HG03097 (cell line): ENCODE measurements around the gene FCN1.

Source experiments
- ATAC-seq: cut with Tn5 transposase; IDR thresholded peaks from one replicate; pipeline ENCODE4 v1.9.1; 2021; ENCODE audit not compliant: unreplicated experiment, low FRiP score

FCN1 gene

GRCh38 chr9:134880484-134881312 is 37.0 kb downstream of the FCN1 start, which contains the start of gene FCN2:
FCN2 (plus strand) TSS chr9:134880810; CDS start chr9:134880822, 12 bp downstream.
- no peak for ATAC-seq

GRCh38 chr9:134879664-134880483 is 37.8 kb downstream of the FCN1 start:
- no peak for ATAC-seq

DNA sequence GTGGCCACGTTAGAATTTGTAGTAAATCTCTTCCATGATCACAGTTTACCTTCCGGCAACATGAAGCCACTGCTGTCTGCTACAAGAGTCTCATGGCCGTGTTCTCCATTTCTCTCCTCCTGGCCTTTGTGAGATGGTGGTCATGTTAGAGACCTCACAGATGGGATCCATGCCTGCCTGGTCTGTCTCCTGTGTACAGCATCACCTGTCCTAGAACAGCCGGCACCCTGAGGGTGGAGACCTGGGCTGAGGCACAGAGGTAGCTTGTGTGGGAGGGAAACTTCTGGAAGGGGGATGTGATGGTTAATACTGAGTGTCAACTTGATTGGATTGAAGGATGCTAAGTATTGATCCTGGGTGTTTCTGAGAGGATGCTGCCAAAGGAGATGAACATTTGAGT is 40.2 kb downstream of the FCN1 start:
- no peak for ATAC-seq

GRCh38 chr9:134875371-134875770 is 42.3 kb downstream of the FCN1 start:
- ATAC-seq: no peak

GRCh38 chr9:134872482-134873231 is 45.1 kb downstream of the FCN1 start:
- ATAC-seq: no peak

DNA sequence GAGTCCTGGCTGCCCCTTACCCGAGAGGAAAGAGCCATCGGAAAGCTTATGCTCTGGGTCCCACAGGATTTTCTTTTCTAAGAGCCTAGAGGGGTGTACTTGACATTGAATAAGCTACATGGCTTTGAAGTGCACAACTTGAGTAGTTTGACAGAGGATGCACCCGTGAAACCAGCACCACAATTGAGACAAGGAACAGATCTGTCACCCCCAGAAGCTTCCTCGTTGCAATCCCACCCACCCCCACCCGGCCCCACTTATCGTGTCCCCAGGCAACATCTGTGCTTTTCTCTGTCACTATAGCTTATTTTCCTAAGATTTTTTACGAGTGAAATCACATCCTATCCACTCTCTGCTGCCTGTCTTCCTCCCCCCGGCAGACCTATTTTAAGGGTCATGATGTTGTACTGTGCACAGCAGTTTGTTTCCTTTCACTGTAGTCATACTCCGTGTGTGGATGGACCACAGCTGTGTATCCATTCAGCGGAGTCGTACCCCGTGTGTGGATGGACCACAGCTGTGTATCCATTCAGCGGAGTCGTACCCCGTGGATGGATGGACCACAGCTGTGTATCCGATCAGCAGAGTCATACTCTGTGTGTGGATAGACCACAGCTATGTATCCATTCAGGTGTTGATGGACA is 45.9 kb downstream of the FCN1 start:
- ATAC-seq: no peak

DNA sequence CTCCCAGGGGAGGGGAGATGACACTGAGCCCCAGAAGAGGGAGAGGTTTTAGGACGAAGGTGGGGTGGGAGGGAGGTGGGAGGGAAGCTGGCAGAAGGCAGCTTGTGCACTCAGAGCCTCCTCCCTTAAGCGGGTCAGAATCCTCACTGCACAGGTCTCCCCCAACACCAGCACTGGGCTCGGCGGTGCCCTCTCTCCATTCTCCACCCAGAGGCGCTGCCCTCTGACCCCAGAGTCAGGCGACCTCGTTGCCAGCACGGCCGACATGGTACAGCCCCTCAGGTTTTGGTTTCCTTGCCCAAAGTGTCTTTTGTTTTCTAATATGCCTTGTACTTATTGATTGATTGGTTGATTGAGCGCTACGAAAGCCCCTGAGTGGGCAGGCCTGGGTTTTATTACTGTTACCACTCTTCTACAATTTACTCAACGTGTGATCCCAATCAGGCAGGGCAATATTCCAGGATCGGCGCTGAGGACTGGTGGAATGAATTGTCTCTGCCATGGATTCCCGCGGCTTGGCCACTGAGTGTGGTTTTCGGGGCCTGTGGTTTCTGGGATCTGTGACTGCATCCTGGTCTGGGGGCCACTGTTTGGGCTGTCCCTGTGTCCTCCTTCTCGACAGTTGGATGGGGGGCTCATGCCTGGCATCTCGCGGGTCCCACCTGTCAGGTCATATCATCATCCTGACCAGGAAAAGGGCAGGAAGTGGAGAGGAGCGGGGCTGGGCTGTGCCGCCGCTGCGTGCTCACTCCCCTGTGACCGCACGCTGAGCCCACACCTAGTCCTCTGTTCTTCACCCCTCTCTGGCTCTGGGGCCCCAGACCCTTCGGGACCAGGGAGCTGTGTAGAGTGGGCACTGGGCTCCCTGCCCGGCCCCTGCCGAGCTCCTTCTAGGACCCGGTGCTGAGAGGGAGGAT is 46.7 kb downstream of the FCN1 start:
- no peak for ATAC-seq

- ATAC-seq: no peak
Measured at GRCh38 chr9:134870301-134870694, 47.4 kb downstream of the FCN1 start.

DNA sequence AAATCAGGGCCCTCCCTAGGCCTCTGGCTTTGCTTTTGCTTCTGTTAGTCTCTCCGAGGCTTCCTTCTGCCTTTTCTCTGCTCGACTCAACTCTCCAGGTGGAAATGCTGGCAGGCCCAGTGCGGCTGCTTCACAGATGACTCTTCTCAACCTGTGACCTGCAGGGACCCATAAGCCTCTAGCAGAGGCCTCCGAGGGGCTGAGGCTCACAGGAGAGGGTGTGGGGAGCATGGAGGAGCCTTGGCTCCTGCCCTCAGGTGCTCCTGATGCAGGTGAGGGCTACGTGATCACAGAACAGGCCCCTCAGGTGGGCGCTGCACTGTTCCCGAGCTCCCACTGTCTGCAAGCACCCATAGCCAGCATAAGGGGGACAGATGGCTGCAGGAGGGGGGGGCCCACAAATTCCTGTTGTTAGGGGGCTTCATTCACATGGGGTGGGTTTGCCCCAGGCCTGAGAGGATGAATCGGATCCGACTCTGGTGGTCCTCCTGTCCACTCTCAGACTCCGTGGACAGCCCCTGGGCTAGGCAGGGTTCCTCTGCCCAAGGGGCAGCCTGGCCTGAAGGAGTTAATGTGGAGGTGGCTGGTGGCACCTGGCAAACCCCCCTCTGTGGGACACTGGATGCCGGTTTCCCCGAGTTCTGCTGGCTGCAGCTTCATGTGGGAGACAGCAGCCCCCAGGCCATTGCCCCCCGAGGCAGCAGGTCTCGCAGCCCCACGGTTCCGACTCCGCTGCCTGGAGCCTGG is 48.0 kb downstream of the FCN1 start:
- no peak for ATAC-seq

DNA sequence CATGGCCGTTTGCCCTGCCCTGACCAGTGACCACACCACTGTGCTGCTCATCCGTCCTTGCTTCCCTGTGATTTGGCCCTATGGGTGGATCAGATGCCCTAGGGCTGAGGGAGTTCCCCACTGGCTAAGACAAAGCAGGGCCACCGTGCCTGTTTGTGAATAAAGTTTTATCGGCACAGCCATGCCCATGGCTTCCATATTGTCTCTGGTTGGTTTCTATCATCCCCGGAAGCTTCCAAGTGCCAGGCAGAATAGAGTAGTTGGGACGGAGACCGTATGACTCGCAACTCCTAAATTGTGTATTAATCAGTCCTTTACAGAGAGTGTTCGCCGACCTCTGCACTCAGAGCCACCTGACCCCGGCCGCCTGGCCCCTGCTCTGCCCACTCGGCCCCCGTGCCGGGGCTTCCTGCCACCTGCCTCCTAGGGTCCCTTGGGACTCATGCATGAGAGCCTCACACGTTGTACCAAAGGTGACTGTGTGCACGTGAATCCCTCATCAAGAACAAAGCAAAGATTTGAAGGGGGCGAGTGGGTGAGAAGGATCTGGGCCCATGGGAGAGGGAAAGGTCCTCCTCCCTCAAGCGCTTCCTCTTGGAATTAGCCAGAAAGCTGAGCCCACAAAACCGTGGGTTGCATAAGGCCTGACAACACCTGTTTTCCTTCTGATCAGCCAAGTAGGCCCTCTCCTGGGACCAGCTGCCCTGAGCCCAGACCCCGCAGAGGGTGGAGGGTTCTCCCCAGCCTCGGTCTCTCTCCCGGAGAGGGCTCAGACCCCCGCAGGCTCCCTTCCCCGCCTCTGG is 48.8 kb downstream of the FCN1 start:
- no peak for ATAC-seq

GRCh38 chr9:134867917-134868750 is 49.6 kb downstream of the FCN1 start:
- ATAC-seq: no peak

GRCh38 chr9:134864821-134865190 is 52.9 kb downstream of the FCN1 start:
- no peak for ATAC-seq

GRCh38 chr9:134863941-134864820 is 53.5 kb downstream of the FCN1 start:
- no peak for ATAC-seq

GRCh38 chr9:134863306-134863902 is 54.3 kb downstream of the FCN1 start:
- ATAC-seq: no peak

DNA sequence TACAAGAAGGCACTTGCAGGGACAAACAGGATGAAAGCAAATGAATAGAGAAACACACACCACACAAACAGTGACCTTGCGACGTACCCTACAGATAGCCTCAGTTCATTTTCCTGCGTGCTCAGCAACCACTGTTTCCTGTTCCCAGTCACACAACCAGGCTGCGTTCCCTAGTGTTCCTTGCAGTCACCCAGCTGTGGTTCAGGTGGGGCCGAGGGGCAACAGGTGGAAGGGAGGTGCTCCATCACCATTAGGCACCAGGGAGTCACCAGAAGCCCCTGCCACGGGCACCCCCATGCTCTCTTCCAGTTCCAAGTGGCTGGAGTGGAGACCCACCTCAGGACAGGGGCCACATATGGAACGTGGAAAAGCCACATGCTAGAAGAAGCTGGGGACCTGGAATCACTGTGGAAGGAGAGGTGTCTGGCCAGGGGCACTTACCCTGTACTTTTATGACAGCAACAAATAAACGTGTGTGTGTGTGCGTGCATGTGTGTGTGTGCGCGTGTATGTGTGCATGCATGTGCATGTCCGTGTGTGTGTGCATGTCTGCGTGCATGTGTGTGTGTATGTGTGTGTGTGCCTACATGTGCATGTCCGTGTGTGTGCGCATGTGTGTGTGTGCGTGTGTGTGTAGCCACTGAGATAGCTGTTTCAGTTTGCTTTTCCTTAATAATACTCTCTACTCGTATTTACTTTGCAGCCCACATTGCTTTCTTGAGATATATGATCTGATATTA is 55.9 kb downstream of the FCN1 start:
- no peak for ATAC-seq
